Thoracic aorta (tissue), 2 donors: Measurements from ENCODE around the gene GALNT17. TPM values are rescaled to one million over a fixed set of nuclear protein-coding genes. Genes with fewer than 3 reads are reported as not detected.

Experiments
- ATAC-seq: fragments of 150-250 bp; one replicate; pipeline ENCODE4 v1.8.0; 2017; ENCODE audit warnings: low read depth; ENCODE audit not compliant: insufficient number of reproducible peaks, low FRiP score
- DNase-seq: peaks from one replicate; pipeline ENCODE4 v3.0.0-alpha.2; 2020; ENCODE audit warnings: low spot score
- H3K27ac ChIP-seq, 2 donors: fragments of 200-600 bp; sonication (generic); 1 replicate in 1 of 2; 2 replicates in 1 of 2; pipeline ENCODE4 v1.5.1; 2016; ENCODE audit warnings: mild to moderate bottlenecking in 2 of 2, moderate library complexity in 2 of 2
- H3K27me3 ChIP-seq: fragments of 200-600 bp; sonication (generic); replicated peaks from 2 replicates; pipeline ENCODE4 v1.6.0; 2016; ENCODE audit warnings: mild to moderate bottlenecking; ENCODE audit not compliant: insufficient read depth
- H3K36me3 ChIP-seq: fragments of 200-600 bp; sonication (generic); one replicate; pipeline ENCODE4 v1.5.1; 2016
- H3K4me1 ChIP-seq, 2 donors: fragments of 200-600 bp; sonication (generic); 1 replicate in 1 of 2; 2 replicates in 1 of 2; pipeline versions ENCODE4 v1.5.1 to v1.6.0; 2016; ENCODE audit warnings: low read depth in 2 of 2, mild to moderate bottlenecking in 1 of 2; ENCODE audit not compliant: control insufficient read depth in 1 of 2
- H3K4me3 ChIP-seq: fragments of 200-600 bp; sonication (generic); 2 replicates; pipeline ENCODE4 v1.5.1; 2016; ENCODE audit warnings: mild to moderate bottlenecking
- H3K9me3 ChIP-seq: fragments of 200-600 bp; sonication (generic); 2 replicates; pipeline ENCODE4 v1.5.1; 2016
- CTCF ChIP-seq: fragments of 200-600 bp; sonication (generic); IDR thresholded peaks from one replicate; pipeline ENCODE4 v1.5.1; 2019; ENCODE audit warnings: antibody characterized with exemption
- total RNA-seq, 2 donors: library from RNA; depleted of rRNA; stranded (reverse); fragments of >200 nt; gene quantifications; one replicate each; pipeline versions ENCODE4 v1.1.0 to v1.2.3, GENCODE V29; 2016

The GALNT17 gene
- total RNA-seq, 2 donors from 2014 or later: 17.6 to 20.8 TPM

DNA sequence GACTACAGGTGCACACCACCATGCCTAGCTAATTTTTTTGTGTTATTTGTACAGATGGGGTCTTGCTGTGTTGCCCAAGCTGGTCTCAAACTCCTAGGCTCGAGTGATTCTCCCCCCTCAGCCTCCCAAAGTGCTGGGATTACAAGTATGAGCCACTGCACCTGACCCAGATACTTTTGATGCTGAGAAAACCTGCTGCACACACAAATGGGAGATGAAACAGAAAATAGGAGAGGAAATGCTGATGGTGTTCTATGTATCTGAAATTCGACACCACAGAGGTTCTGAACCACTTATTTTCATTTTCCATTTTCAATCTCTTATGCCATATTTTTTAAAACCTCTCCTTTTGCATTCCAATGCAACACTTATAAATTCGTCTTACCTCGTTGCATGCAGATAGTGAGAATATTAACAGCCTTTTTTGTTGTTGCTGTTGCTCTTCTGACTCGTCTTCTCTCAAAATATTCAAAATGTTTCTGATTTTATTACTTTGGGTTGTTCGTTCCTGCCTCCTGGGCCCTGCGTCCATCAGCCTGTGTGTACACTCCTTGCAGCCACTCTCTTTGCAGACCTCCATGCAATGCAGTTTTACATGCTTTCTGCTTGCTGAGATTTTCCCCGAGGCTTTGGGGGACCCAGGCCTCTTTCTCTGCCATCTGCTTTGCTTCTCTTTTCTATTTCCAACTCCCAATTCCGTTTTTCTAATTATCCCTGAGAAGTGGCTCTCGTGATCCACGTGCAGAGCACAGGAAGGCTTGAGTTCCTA lies 556.1 kb downstream of the GALNT17 start:
- Histone ChIP-seq H3K27ac (no peak overlapping the region), H3K27me3 (no peaks in the 10 kb centered on the region), H3K4me1 (no peaks in the 10 kb centered on the region), H3K36me3 (no peaks in the 10 kb centered on the region), H3K4me3 (no peak overlapping the region), H3K9me3 (no peaks in the 10 kb centered on the region)
- no peak for ATAC-seq
- TF ChIP-seq CTCF: no peak
- DNase-seq: no peak

GRCh38 chr7:71691538-71691937 lies 559.6 kb downstream of the GALNT17 start:
- TF ChIP-seq CTCF: no peak
- no peaks in the 10 kb centered on the region for H3K36me3 ChIP-seq
- ATAC-seq (no peak), DNase-seq (no peak)
- H3K27me3 ChIP-seq: no peaks in the 10 kb centered on the region
- H3K4me1 ChIP-seq: no peaks in the 10 kb centered on the region
- H3K4me3 ChIP-seq: no peak overlapping the region
- no peaks in the 10 kb centered on the region for H3K9me3 ChIP-seq
- no peak overlapping the region for H3K27ac ChIP-seq

DNA sequence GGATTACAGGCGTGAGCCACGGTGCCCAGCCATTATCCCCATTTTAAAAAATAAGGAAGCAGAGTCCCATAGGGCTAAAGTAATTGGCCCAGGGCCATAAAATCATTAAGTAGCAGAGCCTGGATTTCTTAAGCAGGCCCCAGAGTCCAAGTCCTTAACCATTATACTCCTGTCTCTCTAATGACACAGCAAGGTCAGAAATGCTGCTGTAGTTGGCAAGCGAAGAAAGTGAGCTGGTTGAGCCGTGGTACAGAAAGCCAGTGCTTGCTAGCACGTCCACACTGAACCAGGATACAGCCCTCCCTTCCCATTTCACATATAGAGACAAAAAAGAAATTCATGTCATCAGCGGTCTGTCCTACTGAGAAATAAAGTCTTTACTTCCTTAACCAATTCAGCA lies 562.7 kb downstream of the GALNT17 start:
- H3K4me3 ChIP-seq: no peak overlapping the region
- H3K9me3 ChIP-seq: peaks cover 4% of the 10 kb centered on the region
- TF ChIP-seq CTCF: no peak
- no peaks in the 10 kb centered on the region for H3K4me1 ChIP-seq
- no peaks in the 10 kb centered on the region for H3K36me3 ChIP-seq
- no peak overlapping the region for H3K27ac ChIP-seq
- no peaks in the 10 kb centered on the region for H3K27me3 ChIP-seq
- DNase-seq (no peak), ATAC-seq (no peak)

- no peaks in the 10 kb centered on the region for H3K4me1 ChIP-seq
- ATAC-seq (no peak), DNase-seq (no peak)
- no peak overlapping the region for H3K27ac ChIP-seq
- H3K9me3 ChIP-seq: peaks cover 4% of the 10 kb centered on the region
- no peaks in the 10 kb centered on the region for H3K27me3 ChIP-seq
- H3K4me3 ChIP-seq: no peak overlapping the region
- no peaks in the 10 kb centered on the region for H3K36me3 ChIP-seq
- no peak for TF ChIP-seq CTCF
Measured at GRCh38 chr7:71695186-71695585, 563.2 kb downstream of the GALNT17 start.

GRCh38 chr7:71696511-71696910 lies 564.6 kb downstream of the GALNT17 start:
- ATAC-seq: no peak
- TF ChIP-seq CTCF: no peak
- Histone ChIP-seq H3K9me3 (peaks cover 4% of the 10 kb centered on the region), H3K27me3 (no peaks in the 10 kb centered on the region), H3K4me1 (no peaks in the 10 kb centered on the region), H3K4me3 (no peak overlapping the region), H3K27ac (no peak overlapping the region), H3K36me3 (no peaks in the 10 kb centered on the region)
- no peak for DNase-seq
